Hematopoietic multipotent progenitor cell treated with erythropoietin and hydrocortisone succinate and interleukin-3 and kit ligand, for 4 days (in vitro differentiated cells): Measurements from ENCODE around the gene FAF1.

ENCODE experiments used
- DNase-seq: peaks from one replicate; pipeline ENCODE4 v3.0.0-alpha.2; 2015

Gene FAF1

DNA sequence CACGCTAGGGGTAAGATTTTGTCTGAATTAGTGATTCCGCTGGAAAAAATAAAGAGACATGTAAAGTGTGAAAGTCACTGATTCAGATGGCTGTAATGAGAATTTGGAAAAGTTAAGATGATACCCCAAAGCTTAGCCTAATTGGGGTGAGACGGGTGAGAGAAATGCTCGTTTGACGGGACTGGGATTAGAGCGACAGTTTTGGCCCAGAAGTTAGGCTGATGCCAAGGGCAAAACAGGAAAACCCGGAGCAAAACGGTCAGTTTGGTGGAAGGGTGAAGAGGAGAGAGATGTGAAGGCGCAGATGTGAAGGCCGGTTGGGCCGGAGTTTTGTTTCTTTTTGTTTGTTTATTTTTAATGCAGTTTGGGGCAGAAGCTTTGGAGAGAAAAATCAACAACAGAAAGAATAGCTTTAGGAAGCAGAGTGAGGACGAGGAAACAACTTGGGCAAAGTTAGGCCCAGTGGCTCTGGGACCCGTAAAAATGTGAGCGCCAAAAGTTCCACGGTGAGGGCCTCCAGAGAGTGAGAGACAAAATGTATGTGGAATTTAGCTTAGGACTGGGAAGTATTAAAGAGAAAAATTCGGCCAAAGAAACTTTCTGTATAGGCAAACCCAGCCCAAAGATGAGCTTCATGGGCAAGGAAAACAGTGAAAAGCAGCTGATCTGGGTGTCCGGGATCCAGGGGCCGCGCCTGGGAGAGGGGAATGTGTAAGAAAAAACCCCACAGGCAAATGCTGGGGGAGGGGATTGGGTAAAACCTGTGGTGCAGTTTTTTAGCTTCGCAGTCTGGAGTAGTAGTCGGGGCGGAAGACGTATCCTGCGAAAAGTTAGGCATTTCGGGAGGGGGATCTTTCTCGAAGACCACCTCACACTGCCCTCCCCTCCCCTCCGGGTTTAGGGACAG, 538.0 kb downstream of the FAF1 start:
- no peak for DNase-seq

DNA sequence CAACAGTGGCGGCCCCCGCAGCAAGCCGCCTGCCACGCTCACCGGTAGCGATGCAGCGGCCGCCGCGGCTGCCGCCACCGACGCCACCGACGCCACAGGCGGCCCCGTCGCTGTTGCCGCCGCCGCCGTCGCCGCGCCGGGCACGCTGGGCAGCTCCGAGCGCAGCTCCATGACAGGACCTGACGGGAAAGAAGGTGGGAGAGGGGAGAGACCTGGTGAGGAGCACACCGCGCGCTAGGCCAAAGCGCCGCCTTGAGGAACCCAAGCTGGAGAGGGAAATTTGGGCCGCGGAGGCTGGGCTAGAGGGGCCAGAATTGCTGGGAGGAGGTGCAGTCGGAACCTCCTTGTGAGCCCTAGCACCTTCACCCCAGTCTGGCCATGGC, 538.7 kb downstream of the FAF1 start:
- no peak for DNase-seq

- DNase-seq: no peak
Observed at GRCh38 chr1:50420689-50421365, 539.2 kb downstream of the FAF1 start.

DNA sequence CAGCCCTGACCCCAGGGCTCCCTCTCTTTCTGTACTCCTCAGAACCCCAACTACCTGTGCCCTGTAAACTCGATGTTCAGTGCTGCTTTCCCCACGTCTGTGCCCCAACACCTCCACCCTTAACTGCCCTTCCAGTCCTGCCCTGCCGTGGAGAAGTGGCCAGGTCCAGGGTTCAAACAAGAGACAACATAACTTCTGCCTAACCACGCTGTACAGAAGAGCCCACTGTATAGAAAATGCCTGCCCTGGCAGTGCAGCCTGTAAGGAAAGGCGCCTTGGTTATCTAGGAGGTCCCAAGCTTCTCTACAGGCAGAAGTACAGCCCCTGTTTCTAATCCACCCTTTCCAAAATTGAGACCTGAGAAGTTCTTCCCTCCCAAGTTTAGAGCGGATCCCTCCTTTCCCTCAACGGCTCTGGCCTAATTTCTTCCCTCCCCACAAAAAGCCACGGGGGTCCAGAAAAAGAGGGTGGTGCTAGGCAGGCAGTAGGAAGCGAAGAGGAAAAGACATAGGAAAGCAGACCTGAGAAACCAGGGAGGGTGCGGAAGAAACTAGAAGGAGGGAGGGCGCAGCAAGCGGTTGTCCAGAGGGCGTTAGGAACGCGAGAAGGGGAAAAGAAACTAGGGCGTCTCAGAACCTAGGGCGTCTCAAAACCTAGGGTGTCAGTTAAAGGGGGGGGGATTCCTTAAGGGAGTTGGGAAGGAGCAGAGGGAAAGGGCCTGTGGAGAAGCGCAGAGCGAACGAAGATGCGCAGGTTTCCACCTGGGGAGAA, 540.0 kb downstream of the FAF1 start:
- no peak for DNase-seq

- DNase-seq: no peak
Observed at GRCh38 chr1:50419192-50419906, 540.7 kb downstream of the FAF1 start.

DNA sequence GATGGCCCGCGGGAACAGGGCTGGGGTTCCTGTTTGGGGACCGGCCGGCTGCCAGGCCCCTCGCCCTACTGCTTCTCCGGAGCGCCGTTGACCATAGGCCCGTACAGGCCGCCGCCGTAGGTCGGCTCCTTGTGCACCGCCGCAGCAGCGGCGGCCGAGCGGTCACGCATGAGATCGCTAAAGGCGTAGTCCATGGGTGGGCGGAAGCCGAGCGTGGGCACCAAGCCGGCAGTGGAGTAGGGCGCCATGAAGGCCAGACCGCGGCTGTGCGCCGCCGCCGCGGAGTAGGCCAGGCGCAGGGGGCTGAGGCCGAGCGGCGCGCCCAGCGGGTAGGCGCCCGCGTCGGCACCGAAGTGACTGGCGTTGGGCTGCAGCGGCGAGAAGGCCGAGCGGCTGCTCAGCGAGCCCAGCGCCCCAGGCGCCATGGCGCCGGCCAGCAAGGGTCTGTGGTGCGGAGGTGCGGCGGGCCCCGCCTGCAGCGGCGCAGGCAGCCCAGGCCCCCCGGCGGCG, 541.4 kb downstream of the FAF1 start:
- no peak for DNase-seq

GRCh38 chr1:50417946-50418599, 542.0 kb downstream of the FAF1 start:
- DNase-seq: no peak

DNA sequence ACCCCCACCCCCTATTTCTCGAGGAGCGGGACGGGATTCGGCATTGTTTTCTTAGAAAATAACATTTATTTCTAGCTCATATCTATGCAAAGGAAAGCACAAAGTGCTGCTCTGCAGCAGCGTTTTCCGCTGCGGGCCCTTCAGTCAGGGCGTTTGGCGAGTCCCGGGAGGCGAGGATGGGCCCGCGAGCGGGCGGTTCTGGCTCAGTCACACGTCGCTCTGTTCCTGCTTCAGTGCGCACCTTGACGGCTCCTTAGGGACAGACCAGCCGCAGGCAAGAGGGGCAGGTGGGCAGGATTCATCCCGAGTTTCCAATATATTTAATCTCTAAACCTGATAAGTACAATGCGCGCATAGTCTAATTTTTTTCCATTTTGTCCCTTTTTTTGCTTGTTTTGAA, 542.6 kb downstream of the FAF1 start:
- no peak for DNase-seq

DNA sequence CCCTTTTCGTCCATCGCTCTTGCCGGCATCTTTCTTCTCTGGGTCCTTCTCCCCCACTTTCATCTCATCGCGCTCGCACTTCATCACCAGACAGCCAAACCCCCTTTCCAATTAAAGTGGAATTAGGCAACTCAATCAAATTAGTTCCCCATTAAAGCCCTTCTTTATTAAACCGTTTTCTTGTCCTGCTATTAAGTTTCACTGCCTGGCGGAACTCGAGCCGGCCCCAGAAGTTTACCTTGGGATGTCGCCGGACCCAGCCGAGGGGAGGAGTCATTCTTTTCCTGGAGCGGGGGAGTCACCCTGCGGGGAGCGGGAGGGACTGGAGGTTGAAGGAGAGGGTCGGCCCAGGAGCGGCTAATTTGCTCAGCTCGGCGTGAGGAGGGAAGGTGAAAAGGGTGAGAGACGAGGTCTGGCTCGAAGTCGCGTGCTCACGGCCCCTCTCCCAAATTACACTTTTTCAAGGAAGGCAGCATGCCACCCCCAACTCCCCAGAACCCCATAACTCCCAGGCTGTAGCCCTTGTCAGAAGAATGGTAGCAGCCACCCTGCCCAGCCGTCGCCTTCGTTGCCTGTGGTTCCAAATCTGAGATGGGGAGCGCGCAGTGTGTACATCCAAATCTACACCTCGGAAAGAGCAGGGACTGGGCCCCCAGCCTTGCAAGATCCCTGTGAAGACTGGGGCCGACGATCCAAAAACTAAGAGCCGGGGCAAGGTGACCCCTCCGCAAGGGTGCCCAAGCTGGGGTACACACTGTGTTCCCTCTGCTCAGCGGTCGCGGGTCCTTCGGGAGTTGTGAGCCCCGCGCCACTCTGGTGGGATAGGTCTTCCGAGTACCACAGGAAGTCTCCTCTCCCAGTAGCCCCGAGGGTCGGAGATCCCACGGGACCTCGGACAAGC, 543.3 kb downstream of the FAF1 start:
- DNase-seq: no peak

- no peak for DNase-seq
Observed at GRCh38 chr1:50416150-50416527, 543.9 kb downstream of the FAF1 start.

DNA sequence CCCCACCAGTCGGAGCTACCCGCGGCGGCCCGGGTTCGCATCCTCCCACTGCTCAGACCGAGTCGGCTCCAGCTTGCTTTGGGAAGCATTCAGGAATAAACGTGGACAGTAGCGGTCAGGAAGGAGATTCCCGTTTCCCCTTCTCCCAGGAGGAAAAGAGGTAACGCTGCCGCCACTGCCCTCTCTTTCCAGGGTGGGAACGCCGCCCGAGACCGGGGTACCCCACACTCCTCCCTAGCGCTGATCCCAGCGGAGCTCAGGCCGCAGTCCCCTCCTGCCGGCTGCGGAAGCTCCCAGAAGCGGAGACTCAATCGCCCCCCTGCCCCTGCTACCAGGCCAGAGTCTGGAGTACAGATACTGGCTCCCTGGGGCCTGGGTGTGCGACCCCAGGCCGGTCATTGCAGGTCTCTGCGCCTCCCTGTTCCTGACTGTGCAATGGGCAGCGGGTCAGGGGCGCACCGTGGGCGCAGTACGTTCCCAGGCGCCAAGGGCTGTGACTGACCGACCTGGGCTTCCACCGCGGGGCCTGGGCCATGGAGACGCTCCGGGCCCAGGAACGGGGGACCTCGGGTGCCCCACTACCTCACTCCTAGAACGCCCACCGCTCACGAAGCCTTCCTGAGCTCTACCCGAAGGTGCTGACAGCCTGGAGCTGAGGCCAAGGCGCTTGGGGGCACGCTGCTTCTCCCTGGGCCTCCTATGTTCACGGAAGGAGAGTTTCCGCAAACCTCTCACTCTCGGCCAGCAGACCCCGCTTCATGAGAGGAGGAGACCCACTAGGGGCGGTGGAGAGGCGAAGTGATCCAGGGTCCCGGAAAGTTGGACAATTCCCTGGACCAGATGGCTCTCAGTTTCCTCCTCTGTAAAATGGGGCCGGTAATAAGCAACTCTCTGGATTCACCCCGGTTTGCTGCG, 544.6 kb downstream of the FAF1 start:
- no peak for DNase-seq

DNA sequence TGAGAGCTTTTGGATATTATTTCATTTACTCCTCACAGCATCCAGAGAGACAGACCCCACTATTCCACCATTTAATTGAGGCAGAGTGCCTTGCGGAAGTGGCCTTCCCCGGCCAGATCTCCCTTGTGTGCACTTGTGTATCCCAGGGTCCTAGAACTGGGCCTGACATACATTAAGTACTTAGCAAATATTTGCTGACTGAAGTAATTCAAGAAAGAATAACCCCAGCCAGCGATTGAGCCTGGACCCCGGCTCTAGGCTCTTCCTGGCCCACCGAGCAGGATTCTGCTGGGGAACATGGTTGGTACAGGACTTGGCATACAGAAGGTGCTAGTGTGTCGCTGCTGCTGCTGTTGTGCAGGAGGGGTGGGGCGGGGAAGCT, 545.2 kb downstream of the FAF1 start:
- no peak for DNase-seq

DNA sequence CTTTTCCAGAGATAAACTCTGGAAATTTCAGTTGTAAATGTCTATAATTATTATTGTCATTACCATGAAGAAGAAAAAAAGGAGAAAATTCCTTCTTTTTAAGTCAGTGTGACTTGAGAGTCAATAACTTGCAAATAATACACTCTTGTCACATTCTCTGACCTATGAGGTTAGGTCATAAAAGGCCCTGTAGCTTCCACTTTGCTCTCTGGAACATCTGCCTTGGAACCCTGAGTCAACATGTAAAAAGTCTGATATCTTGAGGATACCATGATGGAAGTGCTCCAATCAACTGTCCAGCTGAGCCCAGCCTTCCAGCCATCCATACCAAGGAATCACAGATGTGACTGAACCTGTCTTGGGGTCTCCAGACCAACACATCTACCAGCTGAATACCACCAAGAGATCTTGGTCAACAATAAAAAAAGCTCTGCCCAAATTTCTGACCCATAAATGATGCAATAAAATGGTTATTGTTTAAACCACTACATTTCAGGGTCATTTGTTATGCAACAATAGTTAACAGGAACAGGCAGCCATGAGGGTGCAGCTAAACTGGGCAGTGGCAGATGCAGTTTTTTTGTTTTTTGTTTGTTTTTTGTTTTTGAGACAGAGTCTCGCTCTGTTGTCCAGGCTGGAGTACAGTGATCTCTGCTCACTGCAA, 547.1 kb downstream of the FAF1 start:
- no peak for DNase-seq

- DNase-seq: no peak
Observed at GRCh38 chr1:50405814-50406213, 554.3 kb downstream of the FAF1 start.

GRCh38 chr1:50393522-50394120, 566.4 kb downstream of the FAF1 start:
- no peak for DNase-seq
